ENCODE measurements around the gene SDK1.

DNA sequence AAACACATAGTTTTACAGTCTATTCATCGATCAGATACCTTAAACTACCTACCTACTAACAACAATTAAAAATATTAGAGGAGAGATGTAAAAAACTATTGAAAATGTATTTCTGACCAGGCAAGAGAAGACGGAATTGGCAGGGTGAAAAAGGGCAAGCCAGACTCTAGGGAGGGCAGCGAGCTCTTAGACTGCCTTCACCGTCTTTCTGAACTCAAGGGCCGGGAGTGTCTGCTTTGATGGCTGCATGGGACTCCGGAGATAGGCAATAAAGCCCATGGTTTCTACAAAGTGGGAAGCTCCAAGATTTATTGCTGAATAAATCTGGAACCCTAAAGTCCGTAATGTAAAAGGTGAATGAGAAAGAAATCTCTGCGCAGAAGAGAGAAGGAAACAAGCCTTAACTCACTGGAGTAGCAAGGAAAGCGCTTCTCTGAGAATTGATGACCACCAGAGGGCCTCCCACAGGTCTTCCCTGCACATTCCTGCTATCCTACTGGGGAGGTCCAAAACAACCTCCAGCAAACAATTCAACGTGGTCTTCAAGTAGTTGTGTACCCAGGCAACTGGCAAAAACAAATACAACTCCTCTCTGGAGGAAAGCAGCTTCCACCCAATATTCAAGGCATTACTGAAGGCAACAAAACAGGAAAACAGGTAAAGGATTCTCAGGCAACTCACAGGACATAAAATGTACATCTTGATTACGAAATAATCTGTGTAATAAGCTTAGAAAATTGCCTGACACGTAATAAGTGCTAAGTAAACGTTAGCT lies 181.3 kb downstream of the SDK1 start:
- TF ChIP-seq, protein P1, sequence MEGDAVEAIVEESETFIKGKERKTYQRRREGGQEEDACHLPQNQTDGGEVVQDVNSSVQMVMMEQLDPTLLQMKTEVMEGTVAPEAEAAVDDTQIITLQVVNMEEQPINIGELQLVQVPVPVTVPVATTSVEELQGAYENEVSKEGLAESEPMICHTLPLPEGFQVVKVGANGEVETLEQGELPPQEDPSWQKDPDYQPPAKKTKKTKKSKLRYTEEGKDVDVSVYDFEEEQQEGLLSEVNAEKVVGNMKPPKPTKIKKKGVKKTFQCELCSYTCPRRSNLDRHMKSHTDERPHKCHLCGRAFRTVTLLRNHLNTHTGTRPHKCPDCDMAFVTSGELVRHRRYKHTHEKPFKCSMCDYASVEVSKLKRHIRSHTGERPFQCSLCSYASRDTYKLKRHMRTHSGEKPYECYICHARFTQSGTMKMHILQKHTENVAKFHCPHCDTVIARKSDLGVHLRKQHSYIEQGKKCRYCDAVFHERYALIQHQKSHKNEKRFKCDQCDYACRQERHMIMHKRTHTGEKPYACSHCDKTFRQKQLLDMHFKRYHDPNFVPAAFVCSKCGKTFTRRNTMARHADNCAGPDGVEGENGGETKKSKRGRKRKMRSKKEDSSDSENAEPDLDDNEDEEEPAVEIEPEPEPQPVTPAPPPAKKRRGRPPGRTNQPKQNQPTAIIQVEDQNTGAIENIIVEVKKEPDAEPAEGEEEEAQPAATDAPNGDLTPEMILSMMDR (IDR thresholded peaks at IDR 0.05 in 4 of 5, conservative IDR thresholded peaks at IDR 0.05 in 1 of 5) = no peak
- no peak for TF ChIP-seq POLR2A (IDR thresholded peaks at IDR 0.05)
